Measurements from ENCODE around the gene EPS8L3. TPM values are rescaled to one million over a fixed set of nuclear protein-coding genes. Genes with fewer than 3 reads are reported as not detected.

EPS8L3 gene, protein sequence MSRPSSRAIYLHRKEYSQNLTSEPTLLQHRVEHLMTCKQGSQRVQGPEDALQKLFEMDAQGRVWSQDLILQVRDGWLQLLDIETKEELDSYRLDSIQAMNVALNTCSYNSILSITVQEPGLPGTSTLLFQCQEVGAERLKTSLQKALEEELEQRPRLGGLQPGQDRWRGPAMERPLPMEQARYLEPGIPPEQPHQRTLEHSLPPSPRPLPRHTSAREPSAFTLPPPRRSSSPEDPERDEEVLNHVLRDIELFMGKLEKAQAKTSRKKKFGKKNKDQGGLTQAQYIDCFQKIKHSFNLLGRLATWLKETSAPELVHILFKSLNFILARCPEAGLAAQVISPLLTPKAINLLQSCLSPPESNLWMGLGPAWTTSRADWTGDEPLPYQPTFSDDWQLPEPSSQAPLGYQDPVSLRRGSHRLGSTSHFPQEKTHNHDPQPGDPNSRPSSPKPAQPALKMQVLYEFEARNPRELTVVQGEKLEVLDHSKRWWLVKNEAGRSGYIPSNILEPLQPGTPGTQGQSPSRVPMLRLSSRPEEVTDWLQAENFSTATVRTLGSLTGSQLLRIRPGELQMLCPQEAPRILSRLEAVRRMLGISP
- polyA plus RNA-seq (2012; rRNA removed) = not detected in 2 replicates
- polyA plus RNA-seq (2012; cell fraction: cytosol; rRNA removed) = not detected in 2 replicates
- not detected in 2 replicates for polyA plus RNA-seq (2012; cell fraction: nucleus; rRNA removed)

DNA sequence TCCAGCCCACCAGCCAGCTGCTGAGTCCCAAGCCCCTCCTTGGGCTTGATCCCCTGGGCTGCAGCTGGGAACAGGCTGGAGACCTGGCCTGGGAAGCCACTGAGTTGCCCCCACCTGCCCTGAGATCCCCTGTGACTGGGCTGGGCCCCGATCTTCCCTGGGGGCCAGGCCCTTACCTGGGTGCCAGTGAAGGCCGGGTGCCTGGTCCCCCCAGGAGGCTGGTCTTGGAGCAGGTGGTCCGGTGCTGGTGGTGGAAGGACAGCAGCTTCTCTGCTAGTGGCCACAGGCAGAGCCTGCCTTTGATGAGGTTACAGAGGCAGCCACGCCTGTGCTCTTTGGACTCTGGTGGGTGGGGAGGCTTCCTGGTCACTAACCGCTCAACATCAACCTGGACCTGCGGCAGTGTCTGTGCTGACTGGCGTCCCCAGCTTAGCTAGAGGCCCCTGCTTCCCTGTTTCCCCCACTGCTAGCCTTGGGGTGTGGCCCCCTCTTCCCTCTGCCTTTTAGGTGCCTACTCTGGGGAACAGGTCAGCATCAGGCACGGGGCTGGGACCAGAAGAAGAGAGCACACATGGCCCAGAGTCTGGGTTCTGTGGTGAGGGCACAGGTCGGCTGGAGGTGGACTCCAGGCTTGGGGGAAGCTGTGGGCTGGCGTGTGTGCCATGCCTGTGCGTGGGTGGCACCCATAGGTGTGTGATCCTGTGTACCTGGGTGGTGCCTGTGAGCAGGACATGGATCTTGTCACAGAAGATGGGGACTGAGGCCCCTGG is at the start of gene EPS8L3:
Gene EPS8L3, minus strand, starts transcription at position 278 of the 770 bp plus-strand sequence. CDS start 2,174 bp downstream, outside the sequence.
- Histone ChIP-seq H3K9ac (no peak within 1 kb of the TSS), H3K9me2 (no peaks in the 10 kb centered on the region), H3K27me3 (ENCODE audit: insufficient read depth) (no peaks in the 10 kb centered on the region), H3K4me3 (ENCODE audit: low read depth in 2 of 2, low read length in 1 of 2) (no peak within 1 kb of the TSS), H3F3A (replicated peaks; ENCODE audit: insufficient read depth) (no peaks in the 10 kb centered on the region), H3K36me3 (replicated peaks in 1 of 2; ENCODE audit: control insufficient read depth in 1 of 2, insufficient read depth in 2 of 2, low read length in 1 of 2) (no peaks in the 10 kb centered on the region), H3K9me3 (no peaks in the 10 kb centered on the region), H3K4me1 (ENCODE audit: control insufficient read depth in 1 of 2, insufficient read depth in 2 of 2, low read depth in 1 of 2, low read length in 1 of 2) (peaks cover 4 to 15% of the 10 kb centered on the region in 2 experiments; a peak in 2 of 4 replicates), H3K27ac (ENCODE audit: low read depth in 2 of 2, low read length in 1 of 2) (no peak within 1 kb of the TSS), H3K4me2 (no peak within 1 kb of the TSS), H3K79me2 (ENCODE audit: insufficient read depth) (no peaks in the 10 kb centered on the region), H4K20me1 (ENCODE audit: insufficient read depth) (no peaks in the 10 kb centered on the region), H2AFZ (ENCODE audit: low read depth) (peak within 1 kb of the TSS; percentile 17; the same call in 1 of the 2 replicates)
- WGBS (ENCODE audit: low lambda C conversion rate) = 82% methylated on average over 3 of the region's 11 CpGs
- ChIA-PET CTCF (interaction anchor here (1.3 to 5.2 kb wide), 4 partner anchors 10 to 231 kb away, joined by 4 to 36 read pairs (median 5); no protein-coding TSS in a partner anchor), POLR2A (no interaction called here)
- no peak for TF ChIP-seq TEAD4 (IDR thresholded peaks at IDR 0.05; ENCODE audit: borderline replicate concordance, insufficient read depth)
- no peak for TF ChIP-seq MXI1 (IDR thresholded peaks at IDR 0.05; ENCODE audit: low read depth, low read length)
- no peak for TF ChIP-seq TAF1 (IDR thresholded peaks at IDR 0.05; ENCODE audit: borderline replicate concordance, low read depth, low read length)
- TF ChIP-seq, protein P1, sequence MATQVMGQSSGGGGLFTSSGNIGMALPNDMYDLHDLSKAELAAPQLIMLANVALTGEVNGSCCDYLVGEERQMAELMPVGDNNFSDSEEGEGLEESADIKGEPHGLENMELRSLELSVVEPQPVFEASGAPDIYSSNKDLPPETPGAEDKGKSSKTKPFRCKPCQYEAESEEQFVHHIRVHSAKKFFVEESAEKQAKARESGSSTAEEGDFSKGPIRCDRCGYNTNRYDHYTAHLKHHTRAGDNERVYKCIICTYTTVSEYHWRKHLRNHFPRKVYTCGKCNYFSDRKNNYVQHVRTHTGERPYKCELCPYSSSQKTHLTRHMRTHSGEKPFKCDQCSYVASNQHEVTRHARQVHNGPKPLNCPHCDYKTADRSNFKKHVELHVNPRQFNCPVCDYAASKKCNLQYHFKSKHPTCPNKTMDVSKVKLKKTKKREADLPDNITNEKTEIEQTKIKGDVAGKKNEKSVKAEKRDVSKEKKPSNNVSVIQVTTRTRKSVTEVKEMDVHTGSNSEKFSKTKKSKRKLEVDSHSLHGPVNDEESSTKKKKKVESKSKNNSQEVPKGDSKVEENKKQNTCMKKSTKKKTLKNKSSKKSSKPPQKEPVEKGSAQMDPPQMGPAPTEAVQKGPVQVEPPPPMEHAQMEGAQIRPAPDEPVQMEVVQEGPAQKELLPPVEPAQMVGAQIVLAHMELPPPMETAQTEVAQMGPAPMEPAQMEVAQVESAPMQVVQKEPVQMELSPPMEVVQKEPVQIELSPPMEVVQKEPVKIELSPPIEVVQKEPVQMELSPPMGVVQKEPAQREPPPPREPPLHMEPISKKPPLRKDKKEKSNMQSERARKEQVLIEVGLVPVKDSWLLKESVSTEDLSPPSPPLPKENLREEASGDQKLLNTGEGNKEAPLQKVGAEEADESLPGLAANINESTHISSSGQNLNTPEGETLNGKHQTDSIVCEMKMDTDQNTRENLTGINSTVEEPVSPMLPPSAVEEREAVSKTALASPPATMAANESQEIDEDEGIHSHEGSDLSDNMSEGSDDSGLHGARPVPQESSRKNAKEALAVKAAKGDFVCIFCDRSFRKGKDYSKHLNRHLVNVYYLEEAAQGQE (IDR thresholded peaks at IDR 0.05; ENCODE audit: low read depth, low read length) = no peak
- TF ChIP-seq, protein P2, sequence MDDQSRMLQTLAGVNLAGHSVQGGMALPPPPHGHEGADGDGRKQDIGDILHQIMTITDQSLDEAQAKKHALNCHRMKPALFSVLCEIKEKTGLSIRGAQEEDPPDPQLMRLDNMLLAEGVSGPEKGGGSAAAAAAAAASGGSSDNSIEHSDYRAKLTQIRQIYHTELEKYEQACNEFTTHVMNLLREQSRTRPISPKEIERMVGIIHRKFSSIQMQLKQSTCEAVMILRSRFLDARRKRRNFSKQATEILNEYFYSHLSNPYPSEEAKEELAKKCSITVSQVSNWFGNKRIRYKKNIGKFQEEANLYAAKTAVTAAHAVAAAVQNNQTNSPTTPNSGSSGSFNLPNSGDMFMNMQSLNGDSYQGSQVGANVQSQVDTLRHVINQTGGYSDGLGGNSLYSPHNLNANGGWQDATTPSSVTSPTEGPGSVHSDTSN (IDR thresholded peaks at IDR 0.05) = no peak
- no peak for TF ChIP-seq MAX (IDR thresholded peaks at IDR 0.05; ENCODE audit: low read depth)
- TF ChIP-seq, protein P3, sequence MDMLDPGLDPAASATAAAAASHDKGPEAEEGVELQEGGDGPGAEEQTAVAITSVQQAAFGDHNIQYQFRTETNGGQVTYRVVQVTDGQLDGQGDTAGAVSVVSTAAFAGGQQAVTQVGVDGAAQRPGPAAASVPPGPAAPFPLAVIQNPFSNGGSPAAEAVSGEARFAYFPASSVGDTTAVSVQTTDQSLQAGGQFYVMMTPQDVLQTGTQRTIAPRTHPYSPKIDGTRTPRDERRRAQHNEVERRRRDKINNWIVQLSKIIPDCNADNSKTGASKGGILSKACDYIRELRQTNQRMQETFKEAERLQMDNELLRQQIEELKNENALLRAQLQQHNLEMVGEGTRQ (IDR thresholded peaks at IDR 0.05; ENCODE audit: borderline replicate concordance, low read depth, low read length) = no peak
- TF ChIP-seq NRF1 (IDR thresholded peaks at IDR 0.05; ENCODE audit: low read depth, low read length) = no peak
- no peak for TF ChIP-seq NFIC (IDR thresholded peaks at IDR 0.05; ENCODE audit: borderline replicate concordance)
- TF ChIP-seq FOXJ3 (CRISPR knock-in tag; IDR thresholded peaks at IDR 0.05) = no peak
- TF ChIP-seq SMC3 (IDR thresholded peaks at IDR 0.05; ENCODE audit: low read depth, low read length) = no peak
- no peak for TF ChIP-seq GATA2 (CRISPR knock-in tag; IDR thresholded peaks at IDR 0.05)
- no peak for TF ChIP-seq RAD21 (IDR thresholded peaks at IDR 0.05; ENCODE audit: low read length)
- TF ChIP-seq YY1 (IDR thresholded peaks at IDR 0.05; ENCODE audit: low read depth) = no peak
- TF ChIP-seq RCOR1 (IDR thresholded peaks at IDR 0.05; ENCODE audit: low read length) = no peak
- DNase-seq = no peak
